Esophagus muscularis mucosa (tissue), 4 donors: Measurements from ENCODE around the gene PSMB7.

Experiments used
- CTCF ChIP-seq, 3 experiments: fragments of 200-600 bp in 2 of 3; fragments of 450-650 bp in 1 of 3; sonication (generic) in 2 of 3; IDR thresholded peaks; one replicate each; pipeline ENCODE4 v1.5.1; 2017 to 2019; ENCODE audit warnings: antibody characterized with exemption in 3 of 3, mild to moderate bottlenecking in 2 of 3, moderate library complexity in 1 of 3
- EP300 ChIP-seq: sonication (generic); formaldehyde crosslinking; IDR thresholded peaks from one replicate; pipeline ENCODE4 v1.6.1; 2017; ENCODE audit warnings: antibody characterized with exemption
- POLR2A ChIP-seq: fragments of 450-650 bp; IDR thresholded peaks from one replicate; pipeline ENCODE4 v1.6.1; 2017; ENCODE audit warnings: antibody characterized with exemption, moderate library complexity, mild to moderate bottlenecking, low read depth

GRCh38 chr9:124342402-124342775 lies 72.9 kb downstream of the PSMB7 start:
- TF ChIP-seq CTCF (IDR thresholded peaks at IDR 0.05) (no peak), EP300 (no peak), POLR2A (no peak)
